ENCODE measurements around the gene SHB. TPM values are rescaled to one million over a fixed set of nuclear protein-coding genes. Genes with fewer than 3 reads are reported as not detected.

Gene SHB
- total RNA-seq, 1 experiment from 2014 or later, result 12.2 TPM

- TF ChIP-seq FOXP1 (CRISPR knock-in tag; IDR thresholded peaks at IDR 0.05; ENCODE audit: borderline replicate concordance) (no peak), ZSCAN18 (CRISPR knock-in tag; IDR thresholded peaks at IDR 0.05) (no peak), SOX15 (CRISPR knock-in tag; IDR thresholded peaks at IDR 0.05) (no peak), ZNF317 (CRISPR knock-in tag; IDR thresholded peaks at IDR 0.05; ENCODE audit: borderline replicate concordance, low read depth) (no peak), TEAD4 (CRISPR knock-in tag; IDR thresholded peaks at IDR 0.05) (no peak), ERG (CRISPR knock-in tag; IDR thresholded peaks at IDR 0.05) (no peak), ELF4 (CRISPR knock-in tag; IDR thresholded peaks at IDR 0.05; ENCODE audit: low read depth) (no peak)
These were observed 48.6 kb upstream of the SHB start (continued) for GRCh38 chr9:38117651-38118050.

- DNase-seq (ENCODE audit: low spot score) (no peak), ATAC-seq (no peak)
- H3K4me3 Mint-ChIP-seq, result no peak overlapping the region
- H3K27me3 Mint-ChIP-seq (ENCODE audit: low read depth), result peaks cover 10% of the 10 kb centered on the region
- ChIA-PET CTCF (interaction anchor here (1.5 kb wide), 1 partner anchor 27 kb away, joined by 9 read pairs; no protein-coding TSS in a partner anchor), POLR2A (no interaction called here)
- H3K9me3 Mint-ChIP-seq, result no peaks in the 10 kb centered on the region
- no peaks in the 10 kb centered on the region for H3K4me1 Mint-ChIP-seq
- H3K36me3 Mint-ChIP-seq, result no peaks in the 10 kb centered on the region
- H3K27ac Mint-ChIP-seq, result no peak overlapping the region
- TF ChIP-seq NFYB (CRISPR knock-in tag; conservative IDR thresholded peaks at IDR 0.05; ENCODE audit: low read depth) (no peak), ATF1 (CRISPR knock-in tag; IDR thresholded peaks at IDR 0.05) (no peak), GABPB1 (CRISPR knock-in tag; IDR thresholded peaks at IDR 0.05) (no peak), SMAD4 (CRISPR knock-in tag; IDR thresholded peaks at IDR 0.05) (no peak), EMX1 (CRISPR knock-in tag; IDR thresholded peaks at IDR 0.05) (no peak), NFATC4 (CRISPR knock-in tag; IDR thresholded peaks at IDR 0.05) (no peak), SOX15 (CRISPR knock-in tag; IDR thresholded peaks at IDR 0.05) (no peak), ZNF512 (CRISPR knock-in tag; IDR thresholded peaks at IDR 0.05; ENCODE audit: borderline replicate concordance) (no peak), ZNF263 (CRISPR knock-in tag; IDR thresholded peaks at IDR 0.05; ENCODE audit: low read depth) (no peak), RORB (CRISPR knock-in tag; IDR thresholded peaks at IDR 0.05) (no peak)
These were observed 45.9 kb upstream of the SHB start for GRCh38 chr9:38114905-38115304.

- Mint-ChIP-seq H3K4me3 (no peak overlapping the region), H3K9me3 (no peaks in the 10 kb centered on the region), H3K36me3 (no peaks in the 10 kb centered on the region), H3K27ac (no peak overlapping the region), H3K4me1 (no peaks in the 10 kb centered on the region), H3K27me3 (ENCODE audit: low read depth) (peaks cover 10% of the 10 kb centered on the region)
- no peak for TF ChIP-seq KAT7 (CRISPR knock-in tag; IDR thresholded peaks at IDR 0.05; ENCODE audit: borderline replicate concordance)
- no peak for TF ChIP-seq ZNF396 (CRISPR knock-in tag; IDR thresholded peaks at IDR 0.05; ENCODE audit: borderline replicate concordance)
- TF ChIP-seq GTF2I (CRISPR knock-in tag; conservative IDR thresholded peaks at IDR 0.05), result no peak
- DNase-seq (ENCODE audit: low spot score), result no peak
- ChIA-PET POLR2A (no interaction called here), CTCF (interaction anchor here (0.7 to 1.9 kb wide), 2 partner anchors 10 to 25 kb away, joined by 3 to 7 read pairs; no protein-coding TSS in a partner anchor)
- no peak for ATAC-seq
These were observed 43.4 kb upstream of the SHB start for GRCh38 chr9:38112456-38112855.

GRCh38 chr9:38112049-38112448 lies 43.0 kb upstream of the SHB start:
- H3K4me3 Mint-ChIP-seq, result no peak overlapping the region
- ChIA-PET CTCF (interaction anchor here (0.7 to 1.9 kb wide), 2 partner anchors 10 to 24 kb away, joined by 3 to 7 read pairs; no protein-coding TSS in a partner anchor), POLR2A (no interaction called here)
- DNase-seq (ENCODE audit: low spot score), result no peak
- H3K27ac Mint-ChIP-seq, result no peak overlapping the region
- no peaks in the 10 kb centered on the region for H3K9me3 Mint-ChIP-seq
- H3K36me3 Mint-ChIP-seq, result no peaks in the 10 kb centered on the region
- H3K27me3 Mint-ChIP-seq (ENCODE audit: low read depth), result peaks cover 10% of the 10 kb centered on the region
- no peaks in the 10 kb centered on the region for H3K4me1 Mint-ChIP-seq
- no peak for ATAC-seq
- TF ChIP-seq ATF3 (CRISPR knock-in tag; conservative IDR thresholded peaks at IDR 0.05) (no peak), ZBTB43 (CRISPR knock-in tag; IDR thresholded peaks at IDR 0.05) (no peak), MAX (CRISPR knock-in tag; IDR thresholded peaks at IDR 0.05) (no peak), JAZF1 (CRISPR knock-in tag; IDR thresholded peaks at IDR 0.05) (no peak), TP53 (CRISPR knock-in tag; IDR thresholded peaks at IDR 0.05) (no peak), ZSCAN18 (CRISPR knock-in tag; IDR thresholded peaks at IDR 0.05) (no peak), CREB1 (CRISPR knock-in tag; IDR thresholded peaks at IDR 0.05) (no peak), KAT7 (CRISPR knock-in tag; IDR thresholded peaks at IDR 0.05; ENCODE audit: borderline replicate concordance) (no peak), FOXP1 (CRISPR knock-in tag; IDR thresholded peaks at IDR 0.05; ENCODE audit: borderline replicate concordance) (no peak)

Data from WTC11 (cell line).